Keratinocyte (primary cell): ENCODE measurements around the gene GNPAT. TPM values are rescaled to one million over a fixed set of nuclear protein-coding genes. Genes with fewer than 3 reads are reported as not detected.

Experiments
- DNase-seq: peaks from one replicate; pipeline ENCODE4 v3.0.0-alpha.2; 2011; ENCODE audit warnings: low read depth, missing footprints, low spot score
- FAIRE-seq: peaks from 2 replicates; lab custom pipeline; 2011; peaks lifted over from hg19 to GRCh38; lab: Jason Lieb, UNC
- H2AFZ ChIP-seq: 2 replicates; pipeline ENCODE4 v1.6.0; 2012; ENCODE audit warnings: low read length, control low read depth, inconsistent platforms; ENCODE audit not compliant: control insufficient read depth
- H3K27ac ChIP-seq: 2 replicates; pipeline ENCODE4 v1.5.1; 2011; ENCODE audit warnings: low read length; ENCODE audit not compliant: control insufficient read depth, insufficient read depth
- H3K27me3 ChIP-seq: 3 replicates; pipeline ENCODE4 v1.6.0; 2011; ENCODE audit warnings: low read length; ENCODE audit not compliant: control insufficient read depth, insufficient read depth; ENCODE audit errors: extremely low read depth
- H3K36me3 ChIP-seq, 2 experiments: 2 replicates in 1 of 2; 3 replicates in 1 of 2; pipeline ENCODE4 v1.5.1; 2011; ENCODE audit warnings: low read length in 2 of 2, mild to moderate bottlenecking in 1 of 2; ENCODE audit not compliant: control insufficient read depth in 2 of 2, insufficient read depth in 2 of 2; ENCODE audit errors: extremely low read depth in 1 of 2
- H3K4me1 ChIP-seq: 3 replicates; pipeline ENCODE4 v1.5.1; 2011; ENCODE audit warnings: low read length; ENCODE audit not compliant: control insufficient read depth, insufficient read depth; ENCODE audit errors: extremely low read depth
- H3K4me2 ChIP-seq: 3 replicates; pipeline ENCODE4 v1.6.0; 2011; ENCODE audit warnings: low read depth, low read length; ENCODE audit not compliant: control insufficient read depth, insufficient read depth; ENCODE audit errors: extremely low read depth
- H3K4me3 ChIP-seq, 3 experiments: fragments of 200-600 bp in 1 of 3; sonication (generic) in 1 of 3; 2 replicates in 2 of 3; 3 replicates in 1 of 3; pipeline ENCODE4 v1.5.1; 2011 to 2016; ENCODE audit warnings: low read length in 3 of 3, mild to moderate bottlenecking in 3 of 3, control low read depth in 2 of 3, inconsistent platforms in 1 of 3, low read depth in 1 of 3, mixed read lengths in 1 of 3, mixed run types in 1 of 3, moderate library complexity in 1 of 3; ENCODE audit not compliant: control insufficient read depth in 2 of 3, insufficient read depth in 2 of 3; ENCODE audit errors: extremely low read depth in 1 of 3
- H3K79me2 ChIP-seq: 2 replicates; pipeline ENCODE4 v1.6.0; 2012; ENCODE audit warnings: low read length; ENCODE audit not compliant: control insufficient read depth, insufficient read depth
- H3K9ac ChIP-seq: 3 replicates; pipeline ENCODE4 v1.6.0; 2011; ENCODE audit warnings: low read length; ENCODE audit not compliant: control insufficient read depth, insufficient read depth; ENCODE audit errors: extremely low read depth
- H3K9me1 ChIP-seq: 3 replicates; pipeline ENCODE4 v1.6.0; 2011; ENCODE audit warnings: low read length; ENCODE audit not compliant: control insufficient read depth, insufficient read depth; ENCODE audit errors: extremely low read depth
- H3K9me3 ChIP-seq: 2 replicates; pipeline ENCODE4 v1.5.1; 2012; ENCODE audit warnings: low read depth, low read length; ENCODE audit not compliant: control insufficient read depth
- H4K20me1 ChIP-seq: 3 replicates; pipeline ENCODE4 v1.6.0; 2011; ENCODE audit warnings: low read length; ENCODE audit not compliant: control insufficient read depth, insufficient read depth; ENCODE audit errors: extremely low read depth
- CTCF ChIP-seq, 3 experiments: IDR thresholded peaks in 1 of 3; conservative IDR thresholded peaks in 1 of 3; optimal IDR thresholded peaks in 1 of 3; 2 replicates in 2 of 3; 3 replicates in 1 of 3; pipeline versions ENCODE3 to v1.5.1; 2011; ENCODE audit warnings: low read length in 3 of 3, mild to moderate bottlenecking in 3 of 3, moderate library complexity in 2 of 3, control low read depth in 1 of 3, inconsistent platforms in 1 of 3; ENCODE audit not compliant: insufficient read depth in 2 of 3; ENCODE audit errors: extremely low read depth in 1 of 3
- EZH2 ChIP-seq: IDR thresholded peaks from one replicate; pipeline ENCODE4 v1.6.1; 2012; ENCODE audit warnings: inconsistent platforms, mild to moderate bottlenecking, low read length, moderate library complexity
- dilution Hi-C: fragments of 300-500 bp; cut with MboI; formaldehyde crosslinking; loops from one replicate; pipeline ENCODE4 v1.7.0; 2020; ENCODE audit warnings: low sequenced_read_pairs; ENCODE audit not compliant: extremely low pct_ligation_motif_present
- polyA plus RNA-seq, 5 experiments: library from polyadenylated mRNA; depleted of rRNA in 3 of 5; stranded (reverse) in 3 of 5; stranded (forward) in 1 of 5; unstranded in 1 of 5; fragments of >200 nt; gene quantifications; 1 replicate in 1 of 5; 2 replicates in 3 of 5; 3 replicates in 1 of 5; pipeline versions ENCODE4 v1.2.1 to v1.2.3, GENCODE V29; 2011 to 2012; ENCODE audit warnings: missing spikeins in 2 of 5, low read depth in 1 of 5, low replicate concordance in 1 of 5

The GNPAT gene
- polyA plus RNA-seq, 1 donor (not counting 4 experiments of a cell fraction or from before 2014, with no cell fraction given): 39.9 TPM

GRCh38 chr1:231310391-231310934, 69.5 kb downstream of the GNPAT start:
- no peak for FAIRE-seq

GRCh38 chr1:231311720-231312431, 70.9 kb downstream of the GNPAT start:
- Histone ChIP-seq H2AFZ (no peak overlapping the region), H3K79me2 (no peaks in the 10 kb centered on the region), H3K9me1 (no peaks in the 10 kb centered on the region), H4K20me1 (no peaks in the 10 kb centered on the region), H3K4me3 (no peak overlapping the region), H3K9me3 (no peaks in the 10 kb centered on the region), H3K9ac (no peak overlapping the region), H3K27me3 (no peaks in the 10 kb centered on the region), H3K4me2 (no peak overlapping the region), H3K27ac (no peak overlapping the region), H3K4me1 (no peaks in the 10 kb centered on the region), H3K36me3 (no peaks in the 10 kb centered on the region)
- DNase-seq: no peak
- no peak for TF ChIP-seq CTCF (optimal IDR thresholded peaks at IDR 0.05 in 1 of 3, IDR thresholded peaks at IDR 0.05 in 1 of 3, conservative IDR thresholded peaks at IDR 0.05 in 1 of 3; ENCODE audit: extremely low read depth in 1 of 3, insufficient read depth in 2 of 3, low read length in 3 of 3)
- TF ChIP-seq EZH2: no peak
- dilution Hi-C loops: no loop called here
- FAIRE-seq: no peak

More at GRCh38 chr1:231310391-231310934, 69.5 kb downstream of the GNPAT start:
- no peak overlapping the region for H2AFZ ChIP-seq
- H4K20me1 ChIP-seq: no peaks in the 10 kb centered on the region
- H3K9me3 ChIP-seq: no peaks in the 10 kb centered on the region
- H3K36me3 ChIP-seq: no peaks in the 10 kb centered on the region
- dilution Hi-C loops: no loop called here
- H3K9me1 ChIP-seq: no peaks in the 10 kb centered on the region
- H3K79me2 ChIP-seq: no peaks in the 10 kb centered on the region
- no peaks in the 10 kb centered on the region for H3K27me3 ChIP-seq
- H3K4me1 ChIP-seq: no peaks in the 10 kb centered on the region
- no peak overlapping the region for H3K9ac ChIP-seq
- no peak for DNase-seq
- H3K27ac ChIP-seq: no peak overlapping the region
- H3K4me2 ChIP-seq: no peak overlapping the region
- H3K4me3 ChIP-seq: no peak overlapping the region
- no peak for TF ChIP-seq CTCF (optimal IDR thresholded peaks at IDR 0.05 in 1 of 3, IDR thresholded peaks at IDR 0.05 in 1 of 3, conservative IDR thresholded peaks at IDR 0.05 in 1 of 3; ENCODE audit: extremely low read depth in 1 of 3, insufficient read depth in 2 of 3, low read length in 3 of 3)
- no peak for TF ChIP-seq EZH2
